Measurements from ENCODE around the gene PTBP2.

PTBP2 gene

GRCh38 chr1:96834986-96835385, 113.4 kb downstream of the PTBP2 start:
- Histone ChIP-seq H4K8ac (ENCODE audit: low read depth, low read length) (no peak overlapping the region), H2BK15ac (ENCODE audit: low read length) (no peak overlapping the region), H3K36me3 (replicated peaks in 1 of 2; ENCODE audit: control insufficient read depth in 2 of 2, insufficient read depth in 2 of 2, low read length in 2 of 2) (no peaks in the 10 kb centered on the region), H3K79me1 (ENCODE audit: low read depth, low read length) (no peaks in the 10 kb centered on the region), H2BK5ac (ENCODE audit: low read length) (no peak overlapping the region), H3K18ac (ENCODE audit: low read length) (no peak overlapping the region), H2AK5ac (ENCODE audit: low read depth, low read length) (no peak overlapping the region), H2BK12ac (ENCODE audit: low read length) (no peak overlapping the region), H3K9me3 (replicated peaks in 1 of 2; ENCODE audit: control insufficient read depth in 2 of 2, insufficient read depth in 1 of 2, low read depth in 1 of 2, low read length in 2 of 2) (no peaks in the 10 kb centered on the region), H3K4me1 (ENCODE audit: control insufficient read depth in 2 of 2, insufficient read depth in 1 of 2, low read depth in 1 of 2, low read length in 2 of 2) (peaks cover 0 to 2% of the 10 kb centered on the region in 2 donors), H4K91ac (ENCODE audit: low read depth, low read length, poor library complexity) (no peak overlapping the region), H2AFZ (ENCODE audit: low read length) (no peak overlapping the region), H3K4me3 (ENCODE audit: low read length in 2 of 2) (no peak overlapping the region), H3K27ac (replicated peaks; ENCODE audit: low read length) (no peak overlapping the region), H3K23ac (ENCODE audit: low read depth, low read length, poor library complexity) (no peak overlapping the region), H3K14ac (ENCODE audit: low read length) (no peak overlapping the region), H3K4me2 (ENCODE audit: insufficient read depth, low read length, poor library complexity, severe bottlenecking) (no peak overlapping the region), H3K27me3 (ENCODE audit: control insufficient read depth in 3 of 3, insufficient read depth in 3 of 3, low read depth in 1 of 3, low read length in 3 of 3) (no peaks in the 10 kb centered on the region), H3K4ac (ENCODE audit: low read length) (no peak overlapping the region), H3K9ac (ENCODE audit: low read depth, low read length, poor library complexity) (no peak overlapping the region), H2BK120ac (ENCODE audit: low read depth, low read length) (no peak overlapping the region)
- no CpG with 5 or more reads among the region's 2 CpGs for WGBS, 2 donors (ENCODE audit: extremely low coverage in 2 of 2, insufficient read length in 2 of 2, insufficient replicate concordance in 1 of 2)
- no peak for DNase-seq (ENCODE audit: low spot score)

GRCh38 chr1:96837057-96837780, 115.6 kb downstream of the PTBP2 start:
- Histone ChIP-seq H3K4me2 (ENCODE audit: insufficient read depth, low read length, poor library complexity, severe bottlenecking) (no peak overlapping the region), H3K27ac (replicated peaks; ENCODE audit: low read length) (no peak overlapping the region), H3K14ac (ENCODE audit: low read length) (no peak overlapping the region), H3K18ac (ENCODE audit: low read length) (no peak overlapping the region), H2BK5ac (ENCODE audit: low read length) (no peak overlapping the region), H3K36me3 (replicated peaks in 1 of 2; ENCODE audit: control insufficient read depth in 2 of 2, insufficient read depth in 2 of 2, low read length in 2 of 2) (no peaks in the 10 kb centered on the region), H3K27me3 (ENCODE audit: control insufficient read depth in 3 of 3, insufficient read depth in 3 of 3, low read depth in 1 of 3, low read length in 3 of 3) (no peaks in the 10 kb centered on the region), H3K9ac (ENCODE audit: low read depth, low read length, poor library complexity) (no peak overlapping the region), H2BK12ac (ENCODE audit: low read length) (no peak overlapping the region), H2BK120ac (ENCODE audit: low read depth, low read length) (no peak overlapping the region), H2AFZ (ENCODE audit: low read length) (no peak overlapping the region), H3K4me1 (ENCODE audit: control insufficient read depth in 2 of 2, insufficient read depth in 1 of 2, low read depth in 1 of 2, low read length in 2 of 2) (peaks cover 0 to 2% of the 10 kb centered on the region in 2 donors), H3K4me3 (ENCODE audit: low read length in 2 of 2) (no peak overlapping the region), H4K91ac (ENCODE audit: low read depth, low read length, poor library complexity) (no peak overlapping the region), H3K23ac (ENCODE audit: low read depth, low read length, poor library complexity) (no peak overlapping the region), H3K9me3 (replicated peaks in 1 of 2; ENCODE audit: control insufficient read depth in 2 of 2, insufficient read depth in 1 of 2, low read depth in 1 of 2, low read length in 2 of 2) (no peaks in the 10 kb centered on the region), H2BK15ac (ENCODE audit: low read length) (no peak overlapping the region), H4K8ac (ENCODE audit: low read depth, low read length) (no peak overlapping the region), H2AK5ac (ENCODE audit: low read depth, low read length) (no peak overlapping the region), H3K79me1 (ENCODE audit: low read depth, low read length) (no peaks in the 10 kb centered on the region), H3K4ac (ENCODE audit: low read length) (no peak overlapping the region)
- WGBS, 2 donors (ENCODE audit: extremely low coverage in 2 of 2, insufficient read length in 2 of 2, insufficient replicate concordance in 1 of 2), result no CpG with 5 or more reads among the region's 7 CpGs
- no peak for DNase-seq (ENCODE audit: low spot score)

DNA sequence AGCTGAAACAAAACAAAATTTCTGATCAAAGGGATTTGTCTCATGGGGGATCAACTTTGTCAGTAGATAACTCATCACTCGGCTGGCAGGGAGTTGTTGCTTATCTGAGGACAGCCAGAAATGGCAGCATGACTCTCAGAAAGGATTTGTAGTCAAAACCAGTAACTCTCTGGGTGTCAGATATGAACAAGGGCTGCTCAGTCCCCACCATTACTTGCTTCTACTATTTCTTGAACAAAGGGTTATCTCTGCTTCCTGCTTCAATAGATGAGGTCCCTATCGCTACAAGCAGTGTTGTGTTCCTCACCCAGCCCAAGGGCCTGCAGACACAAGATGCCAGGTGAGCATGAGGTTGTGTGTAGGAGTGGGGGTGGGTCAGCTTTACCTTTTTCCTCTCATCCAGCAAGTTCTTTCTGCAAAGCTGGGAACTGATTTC, 116.2 kb downstream of the PTBP2 start:
- no peak overlapping the region for H3K4me2 ChIP-seq (ENCODE audit: insufficient read depth, low read length, poor library complexity, severe bottlenecking)

GRCh38 chr1:96840396-96840795, 118.8 kb downstream of the PTBP2 start:
- Histone ChIP-seq H3K9me3 (replicated peaks in 1 of 2; ENCODE audit: control insufficient read depth in 2 of 2, insufficient read depth in 1 of 2, low read depth in 1 of 2, low read length in 2 of 2) (no peaks in the 10 kb centered on the region), H4K8ac (ENCODE audit: low read depth, low read length) (no peak overlapping the region), H2BK5ac (ENCODE audit: low read length) (no peak overlapping the region), H2AFZ (ENCODE audit: low read length) (no peak overlapping the region), H3K23ac (ENCODE audit: low read depth, low read length, poor library complexity) (no peak overlapping the region), H3K27me3 (ENCODE audit: control insufficient read depth in 3 of 3, insufficient read depth in 3 of 3, low read depth in 1 of 3, low read length in 3 of 3) (no peaks in the 10 kb centered on the region), H2BK15ac (ENCODE audit: low read length) (no peak overlapping the region), H3K4ac (ENCODE audit: low read length) (no peak overlapping the region), H2BK120ac (ENCODE audit: low read depth, low read length) (no peak overlapping the region), H2AK5ac (ENCODE audit: low read depth, low read length) (no peak overlapping the region), H3K14ac (ENCODE audit: low read length) (no peak overlapping the region), H4K91ac (ENCODE audit: low read depth, low read length, poor library complexity) (no peak overlapping the region), H3K4me2 (ENCODE audit: insufficient read depth, low read length, poor library complexity, severe bottlenecking) (no peak overlapping the region), H3K18ac (ENCODE audit: low read length) (no peak overlapping the region), H3K79me1 (ENCODE audit: low read depth, low read length) (no peaks in the 10 kb centered on the region), H3K27ac (replicated peaks; ENCODE audit: low read length) (no peak overlapping the region), H3K36me3 (replicated peaks in 1 of 2; ENCODE audit: control insufficient read depth in 2 of 2, insufficient read depth in 2 of 2, low read length in 2 of 2) (no peaks in the 10 kb centered on the region), H2BK12ac (ENCODE audit: low read length) (no peak overlapping the region), H3K4me1 (ENCODE audit: control insufficient read depth in 2 of 2, insufficient read depth in 1 of 2, low read depth in 1 of 2, low read length in 2 of 2) (peaks cover 0 to 2% of the 10 kb centered on the region in 2 donors), H3K4me3 (ENCODE audit: low read length in 2 of 2) (no peak overlapping the region), H3K9ac (ENCODE audit: low read depth, low read length, poor library complexity) (no peak overlapping the region)
- DNase-seq (ENCODE audit: low spot score), result no peak
- no CpG with 5 or more reads among the region's 3 CpGs for whole genome bisulfite sequencing, 2 donors (ENCODE audit: extremely low coverage in 2 of 2, insufficient read length in 2 of 2, insufficient replicate concordance in 1 of 2)

More for the DNA sequence above, 116.2 kb downstream of the PTBP2 start:
- no peak overlapping the region for H3K9ac ChIP-seq (ENCODE audit: low read depth, low read length, poor library complexity)
- no peak overlapping the region for H3K14ac ChIP-seq (ENCODE audit: low read length)
- no peak overlapping the region for H2BK12ac ChIP-seq (ENCODE audit: low read length)
- H3K23ac ChIP-seq (ENCODE audit: low read depth, low read length, poor library complexity), result no peak overlapping the region
- no peak overlapping the region for H3K27ac ChIP-seq (replicated peaks; ENCODE audit: low read length)
- no peaks in the 10 kb centered on the region for H3K36me3 ChIP-seq (replicated peaks in 1 of 2; ENCODE audit: control insufficient read depth in 2 of 2, insufficient read depth in 2 of 2, low read length in 2 of 2)
- no peak overlapping the region for H2BK15ac ChIP-seq (ENCODE audit: low read length)
- no peak overlapping the region for H2BK120ac ChIP-seq (ENCODE audit: low read depth, low read length)
- no peak overlapping the region for H3K18ac ChIP-seq (ENCODE audit: low read length)
- no peak overlapping the region for H3K4ac ChIP-seq (ENCODE audit: low read length)
- no peak overlapping the region for H2BK5ac ChIP-seq (ENCODE audit: low read length)
- no peak for DNase-seq (ENCODE audit: low spot score)
- H4K8ac ChIP-seq (ENCODE audit: low read depth, low read length), result no peak overlapping the region
- H3K79me1 ChIP-seq (ENCODE audit: low read depth, low read length), result no peaks in the 10 kb centered on the region
- no peak overlapping the region for H3K4me3 ChIP-seq (ENCODE audit: low read length in 2 of 2)
- no peak overlapping the region for H2AFZ ChIP-seq (ENCODE audit: low read length)
- H3K27me3 ChIP-seq (ENCODE audit: control insufficient read depth in 3 of 3, insufficient read depth in 3 of 3, low read depth in 1 of 3, low read length in 3 of 3), result no peaks in the 10 kb centered on the region
- H2AK5ac ChIP-seq (ENCODE audit: low read depth, low read length), result no peak overlapping the region
- H3K9me3 ChIP-seq (replicated peaks in 1 of 2; ENCODE audit: control insufficient read depth in 2 of 2, insufficient read depth in 1 of 2, low read depth in 1 of 2, low read length in 2 of 2), result no peaks in the 10 kb centered on the region
- no peak overlapping the region for H4K91ac ChIP-seq (ENCODE audit: low read depth, low read length, poor library complexity)
- H3K4me1 ChIP-seq (ENCODE audit: control insufficient read depth in 2 of 2, insufficient read depth in 1 of 2, low read depth in 1 of 2, low read length in 2 of 2), result peaks cover 0 to 2% of the 10 kb centered on the region in 2 donors
- WGBS, 2 donors (ENCODE audit: extremely low coverage in 2 of 2, insufficient read length in 2 of 2, insufficient replicate concordance in 1 of 2), result no CpG with 5 or more reads among the region's 2 CpGs

Data from neuronal stem cell (in vitro differentiated cells).